Cardiac muscle cell (in vitro differentiated cells and primary cell): ENCODE data around the gene ABCC8. TPM values are rescaled to one million over a fixed set of nuclear protein-coding genes. Genes with fewer than 3 reads are reported as not detected.
A peak's percentile ranks its signal among the peaks of the same experiment; 100 is the strongest.

Source experiments
- DNase-seq, 2 donors: peaks; one replicate each; pipeline versions ENCODE4 v3.0.0 to v3.0.0-alpha.2; 2010 to 2017; ENCODE audit warnings: low read depth in 1 of 2, low spot score in 1 of 2
- H3K27ac ChIP-seq: fragments of 200-600 bp; sonication (generic); 2 replicates; pipeline ENCODE4 v1.5.1; 2016
- H3K27me3 ChIP-seq: fragments of 200-600 bp; sonication (generic); 2 replicates; pipeline ENCODE4 v1.6.0; 2016; ENCODE audit warnings: control low read depth
- H3K36me3 ChIP-seq: fragments of 200-600 bp; sonication (generic); 2 replicates; pipeline ENCODE4 v1.5.1; 2016; ENCODE audit warnings: control low read depth
- H3K4me1 ChIP-seq: fragments of 200-600 bp; sonication (generic); 2 replicates; pipeline ENCODE4 v1.8.1; 2017; ENCODE audit warnings: low read depth, mild to moderate bottlenecking, mixed run types
- H3K4me3 ChIP-seq: fragments of 200-600 bp; sonication (generic); 2 replicates; pipeline ENCODE4 v1.5.1; 2016; ENCODE audit warnings: mild to moderate bottlenecking
- H3K9me3 ChIP-seq: fragments of 200-600 bp; sonication (generic); 2 replicates; pipeline ENCODE4 v1.5.1; 2017; ENCODE audit warnings: low read depth, mild to moderate bottlenecking, control low read depth
- polyA plus RNA-seq: library from polyadenylated mRNA; unstranded; fragments of >200 nt; fragmentation: Nextera tagmentation; extraction: Ambion mirVana; gene quantifications from 2 replicates; pipeline ENCODE4 v1.2.1, GENCODE V29; 2016
- total RNA-seq: library from RNA; depleted of rRNA; stranded (reverse); fragments of >200 nt; gene quantifications from 2 replicates; pipeline ENCODE4 v1.2.3, GENCODE V29; 2016
- TF ChIP-seq, protein P1 (sequence below): IDR thresholded peaks from 2 replicates; pipeline ENCODE4 v1.5.1; 2012; ENCODE audit warnings: low read depth, mild to moderate bottlenecking, low read length

Gene ABCC8
- total and polyA plus RNA-seq, 2 experiments from 2014 or later: 2.4 to 5.3 TPM

DNA sequence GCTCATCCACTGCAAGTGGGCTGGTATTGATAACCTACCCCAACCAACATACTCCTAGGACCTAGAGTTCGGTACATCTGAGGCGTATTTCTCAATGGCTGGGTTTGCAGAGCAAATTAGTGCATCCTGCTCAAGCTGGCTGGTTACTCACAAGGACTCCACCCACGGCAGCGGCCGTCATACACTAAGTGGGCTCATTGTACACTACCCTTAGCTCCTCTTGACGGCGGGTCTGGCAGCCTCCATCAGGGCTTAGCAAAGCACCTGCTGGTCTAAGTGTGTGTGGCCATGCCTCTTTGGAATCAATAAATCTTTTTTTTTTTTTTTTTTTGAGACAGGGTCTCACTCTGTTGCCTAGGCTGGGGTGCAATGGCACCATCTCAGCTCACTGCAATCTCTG lies 68.0 kb downstream of the ABCC8 start:
- H3K4me1 ChIP-seq: peaks cover 6% of the 10 kb centered on the region
- TF ChIP-seq, protein P1, sequence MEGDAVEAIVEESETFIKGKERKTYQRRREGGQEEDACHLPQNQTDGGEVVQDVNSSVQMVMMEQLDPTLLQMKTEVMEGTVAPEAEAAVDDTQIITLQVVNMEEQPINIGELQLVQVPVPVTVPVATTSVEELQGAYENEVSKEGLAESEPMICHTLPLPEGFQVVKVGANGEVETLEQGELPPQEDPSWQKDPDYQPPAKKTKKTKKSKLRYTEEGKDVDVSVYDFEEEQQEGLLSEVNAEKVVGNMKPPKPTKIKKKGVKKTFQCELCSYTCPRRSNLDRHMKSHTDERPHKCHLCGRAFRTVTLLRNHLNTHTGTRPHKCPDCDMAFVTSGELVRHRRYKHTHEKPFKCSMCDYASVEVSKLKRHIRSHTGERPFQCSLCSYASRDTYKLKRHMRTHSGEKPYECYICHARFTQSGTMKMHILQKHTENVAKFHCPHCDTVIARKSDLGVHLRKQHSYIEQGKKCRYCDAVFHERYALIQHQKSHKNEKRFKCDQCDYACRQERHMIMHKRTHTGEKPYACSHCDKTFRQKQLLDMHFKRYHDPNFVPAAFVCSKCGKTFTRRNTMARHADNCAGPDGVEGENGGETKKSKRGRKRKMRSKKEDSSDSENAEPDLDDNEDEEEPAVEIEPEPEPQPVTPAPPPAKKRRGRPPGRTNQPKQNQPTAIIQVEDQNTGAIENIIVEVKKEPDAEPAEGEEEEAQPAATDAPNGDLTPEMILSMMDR: no peak
- no peak for DNase-seq

GRCh38 chr11:17408026-17408425 lies 68.6 kb downstream of the ABCC8 start:
- H3K27ac ChIP-seq: no peak overlapping the region
- no peak for DNase-seq
- H3K9me3 ChIP-seq: no peaks in the 10 kb centered on the region
- peaks cover 6% of the 10 kb centered on the region for H3K4me1 ChIP-seq
- no peak overlapping the region for H3K4me3 ChIP-seq
- TF ChIP-seq, protein P1: no peak
- no peaks in the 10 kb centered on the region for H3K36me3 ChIP-seq
- H3K27me3 ChIP-seq: no peaks in the 10 kb centered on the region

More for the DNA sequence above, 68.0 kb downstream of the ABCC8 start:
- no peaks in the 10 kb centered on the region for H3K27me3 ChIP-seq
- no peaks in the 10 kb centered on the region for H3K9me3 ChIP-seq
- H3K27ac ChIP-seq: no peak overlapping the region
- no peaks in the 10 kb centered on the region for H3K36me3 ChIP-seq
- H3K4me3 ChIP-seq: no peak overlapping the region

- H3K27me3 ChIP-seq: no peaks in the 10 kb centered on the region
- H3K4me1 ChIP-seq: peaks cover 6% of the 10 kb centered on the region
- H3K36me3 ChIP-seq: no peaks in the 10 kb centered on the region
- no peak for DNase-seq
- H3K9me3 ChIP-seq: no peaks in the 10 kb centered on the region
- TF ChIP-seq, protein P1: no peak
- no peak overlapping the region for H3K27ac ChIP-seq
- no peak overlapping the region for H3K4me3 ChIP-seq
Observed at GRCh38 chr11:17407575-17407974, 69.1 kb downstream of the ABCC8 start.

DNA sequence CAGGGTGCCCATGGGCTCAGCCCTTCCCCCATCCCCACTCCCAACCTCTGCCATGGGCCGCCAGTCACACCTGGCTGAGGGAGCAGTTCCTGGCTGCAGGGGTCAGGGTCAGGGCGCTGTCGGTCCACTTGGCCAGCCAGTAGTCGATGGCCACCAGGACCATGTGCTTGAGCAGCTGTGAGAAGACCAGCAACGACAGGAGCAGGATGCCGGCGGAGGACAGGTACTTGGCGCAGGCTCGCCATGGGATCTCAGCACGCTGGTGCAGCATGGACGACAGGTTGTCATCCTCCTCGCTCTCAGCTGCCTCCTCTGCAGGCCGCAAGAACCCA lies 69.9 kb downstream of the ABCC8 start:
- Histone ChIP-seq H3K27ac (no peak overlapping the region), H3K27me3 (no peaks in the 10 kb centered on the region), H3K4me3 (no peak overlapping the region), H3K4me1 (peaks cover 6% of the 10 kb centered on the region), H3K9me3 (no peaks in the 10 kb centered on the region), H3K36me3 (no peaks in the 10 kb centered on the region)
- no peak for DNase-seq
- TF ChIP-seq, protein P1: no peak

DNA sequence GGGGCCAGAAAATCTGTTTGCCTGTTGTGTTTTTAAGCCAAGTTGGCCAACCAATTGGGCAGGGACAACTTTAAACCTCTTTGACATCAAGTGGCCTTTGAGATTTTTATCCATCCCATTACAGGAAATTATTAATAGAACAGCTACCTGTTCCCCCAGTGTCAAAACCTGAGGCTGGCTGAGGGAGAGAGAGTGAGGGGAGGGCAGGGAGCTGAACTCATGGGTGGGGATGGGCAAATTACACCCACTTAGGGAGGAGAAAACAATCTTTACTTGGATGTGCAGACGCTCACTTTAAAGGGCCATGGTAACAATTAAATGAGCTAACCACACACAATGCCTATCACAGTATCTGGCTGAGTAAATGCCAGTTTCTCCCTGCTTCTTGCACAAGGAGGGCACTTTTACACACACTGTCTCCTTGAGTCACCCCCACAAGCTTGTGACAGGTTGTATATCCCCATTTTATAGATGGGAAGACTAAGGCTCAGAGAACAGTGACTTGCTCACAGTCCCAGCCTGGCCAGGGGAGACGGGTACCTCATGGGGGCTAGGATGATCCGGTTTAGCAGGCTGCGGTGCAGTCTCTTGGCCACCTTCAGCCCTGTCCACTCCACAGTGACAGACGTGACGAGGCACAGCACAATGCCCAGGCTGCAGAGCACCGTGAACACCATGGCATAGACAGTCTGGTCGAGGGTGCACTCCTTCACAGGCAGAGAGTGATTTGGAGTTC lies 70.4 kb downstream of the ABCC8 start:
- Histone ChIP-seq H3K9me3 (no peaks in the 10 kb centered on the region), H3K36me3 (no peaks in the 10 kb centered on the region), H3K4me1 (peaks cover 6% of the 10 kb centered on the region), H3K4me3 (no peak overlapping the region), H3K27me3 (no peaks in the 10 kb centered on the region), H3K27ac (peak overlapping the region; percentile 5)
- no peak for DNase-seq
- TF ChIP-seq, protein P1: no peak
